Measurements from ENCODE around the gene CCDC196.

DNA sequence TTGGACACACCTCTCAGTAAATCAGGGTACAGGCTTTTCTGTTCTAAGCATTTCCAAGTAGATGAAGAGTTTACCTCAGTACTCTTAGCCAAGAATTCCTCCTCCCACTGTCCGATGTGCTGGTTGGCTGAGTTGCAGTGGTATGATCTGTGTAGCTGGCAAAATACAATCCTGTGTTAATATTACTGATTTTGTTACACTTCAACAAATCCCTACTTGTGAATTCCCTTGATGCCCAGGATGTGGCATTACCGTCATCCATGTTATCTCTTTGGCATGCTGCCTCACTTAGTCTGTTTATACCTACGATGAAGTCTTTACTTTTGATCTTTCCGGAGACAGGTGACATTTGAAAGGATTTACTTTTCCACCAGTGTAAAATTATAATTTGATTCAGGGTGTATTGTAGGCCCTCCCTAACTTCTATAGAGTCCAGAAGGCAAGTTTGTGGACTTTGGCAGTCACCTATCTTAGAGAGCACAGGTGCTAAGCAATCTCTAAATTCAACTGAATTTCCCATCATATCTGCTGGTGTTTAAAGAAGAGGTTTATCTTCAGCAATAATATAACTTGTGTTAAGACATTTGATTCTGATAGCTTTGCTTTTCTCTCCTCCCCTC is 10.1 kb downstream of the CCDC196 start:
- TF ChIP-seq, protein P1, sequence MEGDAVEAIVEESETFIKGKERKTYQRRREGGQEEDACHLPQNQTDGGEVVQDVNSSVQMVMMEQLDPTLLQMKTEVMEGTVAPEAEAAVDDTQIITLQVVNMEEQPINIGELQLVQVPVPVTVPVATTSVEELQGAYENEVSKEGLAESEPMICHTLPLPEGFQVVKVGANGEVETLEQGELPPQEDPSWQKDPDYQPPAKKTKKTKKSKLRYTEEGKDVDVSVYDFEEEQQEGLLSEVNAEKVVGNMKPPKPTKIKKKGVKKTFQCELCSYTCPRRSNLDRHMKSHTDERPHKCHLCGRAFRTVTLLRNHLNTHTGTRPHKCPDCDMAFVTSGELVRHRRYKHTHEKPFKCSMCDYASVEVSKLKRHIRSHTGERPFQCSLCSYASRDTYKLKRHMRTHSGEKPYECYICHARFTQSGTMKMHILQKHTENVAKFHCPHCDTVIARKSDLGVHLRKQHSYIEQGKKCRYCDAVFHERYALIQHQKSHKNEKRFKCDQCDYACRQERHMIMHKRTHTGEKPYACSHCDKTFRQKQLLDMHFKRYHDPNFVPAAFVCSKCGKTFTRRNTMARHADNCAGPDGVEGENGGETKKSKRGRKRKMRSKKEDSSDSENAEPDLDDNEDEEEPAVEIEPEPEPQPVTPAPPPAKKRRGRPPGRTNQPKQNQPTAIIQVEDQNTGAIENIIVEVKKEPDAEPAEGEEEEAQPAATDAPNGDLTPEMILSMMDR (IDR thresholded peaks at IDR 0.05 in 2 of 3, conservative IDR thresholded peaks at IDR 0.05 in 1 of 3; ENCODE audit: borderline replicate concordance in 1 of 3, insufficient read depth in 1 of 3, low read depth in 2 of 3, low read length in 2 of 3): no peak
- TF ChIP-seq POLR2A (IDR thresholded peaks at IDR 0.05; ENCODE audit: borderline replicate concordance, extremely low read depth, insufficient read depth, insufficient read length) (no peak), REST (IDR thresholded peaks at IDR 0.05; ENCODE audit: low read depth) (no peak), JUND (IDR thresholded peaks at IDR 0.05) (no peak), POLR2AphosphoS5 (IDR thresholded peaks at IDR 0.05; ENCODE audit: low read depth, low read length) (no peak), SP1 (IDR thresholded peaks at IDR 0.05; ENCODE audit: low read depth) (no peak), FOSL1 (IDR thresholded peaks at IDR 0.05; ENCODE audit: low read depth) (no peak), RAD21 (IDR thresholded peaks at IDR 0.05; ENCODE audit: low read depth) (no peak), ZNF274 (IDR thresholded peaks at IDR 0.05; ENCODE audit: low read depth, low read length) (no peak), ZFX (IDR thresholded peaks at IDR 0.05) (no peak), EZH2phosphoT487 (IDR thresholded peaks at IDR 0.05; ENCODE audit: borderline replicate concordance) (no peak)

Data from HCT116 (cell line).